Mononuclear cell (primary cell): ENCODE measurements around the gene CACNA1S. TPM values are rescaled to one million over a fixed set of nuclear protein-coding genes. Genes with fewer than 3 reads are reported as not detected.

ENCODE experiments used
- H3K27me3 ChIP-seq: 2 replicates; pipeline ENCODE4 v1.6.0; 2011; ENCODE audit warnings: low read length, control low read depth; ENCODE audit not compliant: insufficient read depth
- H3K4me1 ChIP-seq: 2 replicates; pipeline ENCODE4 v1.5.1; 2011; ENCODE audit warnings: mild to moderate bottlenecking, low read length, control low read depth; ENCODE audit not compliant: insufficient read depth
- H3K4me3 ChIP-seq: 2 replicates; pipeline ENCODE4 v1.5.1; 2011; ENCODE audit warnings: mild to moderate bottlenecking, low read length, moderate library complexity
- H3K9me3 ChIP-seq: 2 replicates; pipeline ENCODE4 v1.5.1; 2011; ENCODE audit warnings: low read depth, mild to moderate bottlenecking, control low read depth, low read length
- total RNA-seq: library from RNA; depleted of rRNA; stranded (reverse); fragments of >200 nt; gene quantifications from one replicate; pipeline ENCODE4 v1.2.3, GENCODE V29; 2012

Gene CACNA1S
- total RNA-seq, 1 donor = not detected

DNA sequence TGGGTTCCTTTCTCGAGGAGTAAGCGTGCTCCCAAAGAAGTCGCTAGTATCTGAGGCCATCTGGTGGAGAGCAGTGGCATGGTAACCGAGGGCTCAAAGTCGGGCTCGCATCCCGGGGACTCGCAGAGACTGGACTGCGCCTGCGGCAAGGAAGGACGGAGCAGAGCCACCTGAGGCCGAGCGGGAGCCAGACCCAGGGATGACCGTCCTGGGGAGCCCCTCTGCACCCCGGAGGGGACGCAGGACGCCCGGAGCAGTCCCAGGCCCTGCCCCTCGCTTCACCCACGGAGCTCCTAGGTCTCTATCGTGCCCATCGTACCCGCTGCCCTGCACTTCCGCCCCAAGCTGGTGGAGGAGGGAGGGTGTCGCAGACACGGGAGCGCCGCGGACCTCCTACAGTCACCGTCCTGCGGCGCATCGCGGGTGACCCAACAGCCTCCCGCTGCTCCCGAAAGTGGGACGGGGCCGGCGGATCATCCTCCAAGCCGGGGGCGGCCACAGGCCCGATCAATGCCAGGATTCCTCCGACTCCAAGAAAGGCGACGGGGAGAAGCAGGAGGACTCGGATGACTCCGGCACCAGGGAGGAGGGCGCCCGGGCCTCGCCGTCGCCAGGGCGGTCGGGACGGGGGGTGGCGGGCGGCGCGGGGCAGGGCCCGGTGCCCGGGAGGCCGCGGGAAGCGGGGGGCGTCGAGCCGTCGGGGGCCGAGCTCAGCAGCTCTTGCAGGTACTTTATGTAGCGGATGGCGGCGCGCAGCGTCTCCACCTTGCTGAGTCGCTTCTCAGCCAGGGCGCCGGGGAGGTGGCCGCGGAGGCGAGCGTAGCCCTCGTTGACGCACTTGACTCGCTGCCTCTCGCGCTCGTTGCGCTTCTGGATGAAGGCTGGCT is 2.3 kb upstream of the CACNA1S start:
- H3K4me3 ChIP-seq = peak overlapping the region; percentile 43
- peaks cover 10% of the 10 kb centered on the region for H3K4me1 ChIP-seq
- H3K27me3 ChIP-seq = peaks cover 3% of the 10 kb centered on the region
- H3K9me3 ChIP-seq = no peaks in the 10 kb centered on the region

GRCh38 chr1:201113451-201114244 is 1.4 kb upstream of the CACNA1S start:
- Histone ChIP-seq H3K9me3 (no peaks in the 10 kb centered on the region), H3K4me1 (peaks cover 10% of the 10 kb centered on the region), H3K4me3 (peak overlapping the region; percentile 43), H3K27me3 (no peaks in the 10 kb centered on the region)

GRCh38 chr1:201112926-201113325 is 700 bp upstream of the CACNA1S start:
- Histone ChIP-seq H3K27me3 (no peaks in the 10 kb centered on the region), H3K9me3 (no peaks in the 10 kb centered on the region), H3K4me1 (peaks cover 10% of the 10 kb centered on the region), H3K4me3 (no peak overlapping the region)

GRCh38 chr1:201111672-201112071 is 554 bp downstream of the CACNA1S start:
- H3K4me1 ChIP-seq = peaks cover 10% of the 10 kb centered on the region
- no peaks in the 10 kb centered on the region for H3K9me3 ChIP-seq
- no peaks in the 10 kb centered on the region for H3K27me3 ChIP-seq
- H3K4me3 ChIP-seq = no peak overlapping the region

GRCh38 chr1:201111156-201111555 is 1.1 kb downstream of the CACNA1S start:
- Histone ChIP-seq H3K4me1 (peaks cover 10% of the 10 kb centered on the region), H3K9me3 (no peaks in the 10 kb centered on the region), H3K4me3 (no peak overlapping the region), H3K27me3 (no peaks in the 10 kb centered on the region)

GRCh38 chr1:201110616-201111015 is 1.6 kb downstream of the CACNA1S start:
- peaks cover 10% of the 10 kb centered on the region for H3K4me1 ChIP-seq
- no peaks in the 10 kb centered on the region for H3K9me3 ChIP-seq
- H3K27me3 ChIP-seq = no peaks in the 10 kb centered on the region
- no peak overlapping the region for H3K4me3 ChIP-seq

DNA sequence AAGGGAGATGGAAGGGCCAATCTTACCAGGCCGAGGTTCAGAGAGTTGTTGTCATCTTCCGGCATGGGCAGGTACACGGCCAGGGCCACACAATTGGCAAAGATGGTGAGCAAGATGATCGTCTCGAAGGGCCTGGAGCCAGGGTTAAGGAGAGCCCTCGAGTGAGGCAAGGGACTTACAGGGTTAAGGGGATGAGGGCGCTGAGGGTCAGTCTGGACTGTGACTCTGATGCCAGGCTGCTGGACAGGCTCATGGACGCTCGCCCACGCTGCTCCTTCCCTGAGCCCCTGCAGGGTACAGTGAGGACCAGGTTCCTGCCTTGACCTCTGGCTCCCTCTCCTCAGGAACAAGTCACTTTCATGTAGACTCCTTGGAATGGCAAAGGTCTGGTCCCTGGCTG is 2.1 kb downstream of the CACNA1S start:
- no peaks in the 10 kb centered on the region for H3K9me3 ChIP-seq
- H3K4me1 ChIP-seq = peaks cover 10% of the 10 kb centered on the region
- no peak overlapping the region for H3K4me3 ChIP-seq
- no peaks in the 10 kb centered on the region for H3K27me3 ChIP-seq

- Histone ChIP-seq H3K27me3 (no peaks in the 10 kb centered on the region), H3K9me3 (no peaks in the 10 kb centered on the region), H3K4me1 (peaks cover 10% of the 10 kb centered on the region), H3K4me3 (no peak overlapping the region)
Observed at GRCh38 chr1:201109651-201110050, 2.6 kb downstream of the CACNA1S start.

- H3K4me3 ChIP-seq = no peak overlapping the region
- no peaks in the 10 kb centered on the region for H3K27me3 ChIP-seq
- peaks cover under 1% of the 10 kb centered on the region for H3K4me1 ChIP-seq
Observed at GRCh38 chr1:201108614-201109013, 3.6 kb downstream of the CACNA1S start.

GRCh38 chr1:201105688-201106087 is 6.5 kb downstream of the CACNA1S start:
- no peak overlapping the region for H3K4me3 ChIP-seq
- no peaks in the 10 kb centered on the region for H3K9me3 ChIP-seq
- H3K4me1 ChIP-seq = no peaks in the 10 kb centered on the region
- no peaks in the 10 kb centered on the region for H3K27me3 ChIP-seq

More at GRCh38 chr1:201108614-201109013, 3.6 kb downstream of the CACNA1S start:
- H3K9me3 ChIP-seq = no peaks in the 10 kb centered on the region

- Histone ChIP-seq H3K9me3 (no peaks in the 10 kb centered on the region), H3K4me3 (no peak overlapping the region), H3K27me3 (no peaks in the 10 kb centered on the region), H3K4me1 (no peaks in the 10 kb centered on the region)
Observed at GRCh38 chr1:201104141-201104540, 8.1 kb downstream of the CACNA1S start.

DNA sequence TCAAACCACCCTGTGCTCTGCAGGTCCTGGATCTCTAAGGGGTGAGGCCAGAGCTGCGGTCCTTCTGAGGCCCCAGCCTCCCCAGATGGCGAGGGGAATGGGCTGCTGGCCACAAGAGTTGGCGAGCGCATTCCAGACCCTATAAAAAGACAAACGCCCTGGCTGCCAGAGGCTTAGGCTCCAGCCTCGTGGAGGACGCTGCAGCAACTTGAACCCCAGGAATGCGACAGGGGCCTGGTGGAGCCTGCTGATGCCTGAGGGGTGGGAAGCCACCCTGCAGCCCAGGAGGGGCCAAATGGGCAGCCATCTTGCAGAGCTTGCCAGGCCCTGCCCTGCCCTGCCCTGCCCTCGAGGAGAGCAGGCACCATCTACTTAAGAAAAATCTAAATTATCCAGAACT is 8.6 kb downstream of the CACNA1S start:
- no peaks in the 10 kb centered on the region for H3K4me1 ChIP-seq
- H3K9me3 ChIP-seq = no peaks in the 10 kb centered on the region
- no peak overlapping the region for H3K4me3 ChIP-seq
- H3K27me3 ChIP-seq = no peaks in the 10 kb centered on the region

DNA sequence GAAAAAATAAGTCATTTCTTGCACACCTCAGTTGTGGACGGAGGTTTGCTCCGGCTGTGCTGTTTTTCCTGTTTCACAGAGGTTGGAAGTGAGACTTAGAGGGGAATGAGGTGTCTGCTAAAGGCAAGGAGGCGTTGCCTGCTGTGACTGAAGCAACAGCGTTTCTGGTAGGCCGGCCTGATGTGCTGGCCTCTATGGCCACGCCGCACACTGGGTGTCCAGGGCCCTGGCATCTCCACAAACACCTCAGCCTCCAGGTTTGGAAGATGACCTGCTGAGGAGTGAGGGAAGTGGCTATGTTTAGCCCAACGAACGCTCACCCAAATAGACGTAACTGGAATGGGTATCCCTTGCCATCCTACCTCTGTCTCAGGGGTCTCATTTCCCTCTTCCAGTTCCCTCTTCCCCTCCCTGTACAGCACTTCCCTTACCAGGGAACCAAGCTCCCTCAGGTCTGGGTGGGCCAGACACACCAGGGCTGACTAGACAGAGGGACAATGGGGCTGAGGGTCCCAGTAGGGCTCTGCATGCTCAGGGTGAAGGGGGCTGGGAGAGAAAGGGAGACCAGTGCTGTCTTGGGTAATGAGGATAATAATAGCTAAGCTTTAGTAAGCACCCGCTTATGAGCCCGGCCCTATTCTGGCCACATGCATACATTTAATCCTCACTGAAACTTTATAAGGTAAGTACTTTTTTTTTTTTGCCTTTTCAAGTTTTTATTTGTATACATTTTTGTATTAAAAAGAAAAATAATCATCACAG is 11.9 kb downstream of the CACNA1S start:
- H3K4me3 ChIP-seq = no peak overlapping the region
- no peaks in the 10 kb centered on the region for H3K9me3 ChIP-seq
- H3K27me3 ChIP-seq = no peaks in the 10 kb centered on the region
- H3K4me1 ChIP-seq = no peaks in the 10 kb centered on the region

GRCh38 chr1:201098992-201099677 is 13.1 kb downstream of the CACNA1S start:
- H3K27me3 ChIP-seq = no peaks in the 10 kb centered on the region
- H3K4me3 ChIP-seq = no peak overlapping the region
- no peaks in the 10 kb centered on the region for H3K4me1 ChIP-seq
- H3K9me3 ChIP-seq = no peaks in the 10 kb centered on the region
